Urinary bladder (tissue), 4 donors: ENCODE measurements around the gene TIMM10. TPM values are rescaled to one million over a fixed set of nuclear protein-coding genes. Genes with fewer than 3 reads are reported as not detected.

ENCODE experiments used
- DNase-seq: peaks from one replicate; pipeline ENCODE4 v3.0.0-alpha.2; 2015; ENCODE audit errors: extremely low spot score
- H3K27ac ChIP-seq: one replicate; pipeline ENCODE4 v1.5.1; 2013; ENCODE audit warnings: low read depth, mild to moderate bottlenecking, moderate library complexity
- H3K36me3 ChIP-seq: one replicate; pipeline ENCODE4 v1.6.1; 2013; ENCODE audit warnings: mild to moderate bottlenecking, moderate library complexity; ENCODE audit not compliant: insufficient read depth
- H3K4me1 ChIP-seq: one replicate; pipeline ENCODE4 v1.6.1; 2013; ENCODE audit warnings: mild to moderate bottlenecking, moderate library complexity; ENCODE audit not compliant: insufficient read depth
- H3K4me3 ChIP-seq: one replicate; pipeline ENCODE4 v1.5.1; 2013; ENCODE audit warnings: low read depth, low read length
- WGBS: extraction: QIAGEN DNeasy Blood & Tissue Kit; methylation state at CpG from one replicate; pipeline ENCODE4 v1.1.7; 2013; 5-methylcytosine and 5-hydroxymethylcytosine counted together
- polyA plus RNA-seq: library from polyadenylated mRNA; stranded (reverse); fragments of 200-250 nt; gene quantifications from one replicate; pipeline ENCODE4 v1.2.3, GENCODE V29; 2013
- total RNA-seq: library from RNA; depleted of rRNA; stranded (reverse); fragments of >200 nt; gene quantifications from one replicate; pipeline ENCODE4 v1.2.3, GENCODE V29; 2014
- donor health status: healthy with polysubstance abuse.
- donor health status: healthy.

Gene TIMM10
- 14.3 TPM for total RNA-seq
- polyA plus RNA-seq = 40.7 TPM

GRCh38 chr11:57530596-57531507, at the start of gene TIMM10:
TSS of gene TIMM10 (minus strand) at chr11:57530754. CDS start at chr11:57530189, 565 bp downstream.
- no peak within 1 kb of the TSS for H3K27ac ChIP-seq
- peak within 1 kb of the TSS; percentile 64 for H3K4me3 ChIP-seq
- under 1% methylated on average over 49 of the region's 49 CpGs for WGBS
- peak; percentile 96 for DNase-seq
- no peaks in the 10 kb centered on the region for H3K4me1 ChIP-seq
- no peaks in the 10 kb centered on the region for H3K36me3 ChIP-seq

GRCh38 chr11:57574061-57574460, 43.5 kb upstream of the TIMM10 start:
- DNase-seq = no peak
- 53% methylated on average over 4 of the region's 4 CpGs for WGBS

GRCh38 chr11:57571606-57572005, 41.1 kb upstream of the TIMM10 start:
- Histone ChIP-seq H3K27ac (no peak overlapping the region), H3K4me1 (no peaks in the 10 kb centered on the region), H3K36me3 (no peaks in the 10 kb centered on the region), H3K4me3 (no peak overlapping the region)
- DNase-seq = no peak
- 36% methylated on average over 2 of the region's 2 CpGs for WGBS

More at GRCh38 chr11:57574061-57574460, 43.5 kb upstream of the TIMM10 start:
- no peak overlapping the region for H3K4me3 ChIP-seq
- no peaks in the 10 kb centered on the region for H3K36me3 ChIP-seq
- no peaks in the 10 kb centered on the region for H3K4me1 ChIP-seq
- H3K27ac ChIP-seq = no peak overlapping the region

GRCh38 chr11:57568330-57568766, 37.8 kb upstream of the TIMM10 start:
- no peaks in the 10 kb centered on the region for H3K4me1 ChIP-seq
- WGBS = 29% methylated on average over 6 of the region's 6 CpGs
- DNase-seq = peak; percentile 57

GRCh38 chr11:57567515-57568329, 37.2 kb upstream of the TIMM10 start, which contains the start of gene UBE2L6:
TSS of gene UBE2L6 (minus strand) at chr11:57567672. CDS start at chr11:57567611, 61 bp downstream.
- no peaks in the 10 kb centered on the region for H3K36me3 ChIP-seq
- H3K27ac ChIP-seq = peak within 1 kb of the TSS; percentile 79
- peak within 1 kb of the TSS; percentile 86 for H3K4me3 ChIP-seq
- no peaks in the 10 kb centered on the region for H3K4me1 ChIP-seq
- WGBS = under 1% methylated on average over 92 of the region's 92 CpGs
- DNase-seq = no peak

More at GRCh38 chr11:57568330-57568766, 37.8 kb upstream of the TIMM10 start:
- Histone ChIP-seq H3K27ac (peak overlapping the region; percentile 38), H3K4me3 (peak overlapping the region; percentile 86), H3K36me3 (no peaks in the 10 kb centered on the region)

- H3K4me1 ChIP-seq = no peaks in the 10 kb centered on the region
- 10% methylated on average over 15 of the region's 15 CpGs for WGBS
- DNase-seq = peak; percentile 6
- H3K4me3 ChIP-seq = peak overlapping the region; percentile 86
- H3K27ac ChIP-seq = peak overlapping the region; percentile 79
- H3K36me3 ChIP-seq = no peaks in the 10 kb centered on the region
Observed at GRCh38 chr11:57566905-57567514, 36.5 kb upstream of the TIMM10 start.

GRCh38 chr11:57566005-57566904, 35.7 kb upstream of the TIMM10 start:
- WGBS = 35% methylated on average over 4 of the region's 4 CpGs
- Histone ChIP-seq H3K36me3 (no peaks in the 10 kb centered on the region), H3K27ac (peak overlapping the region; percentile 79), H3K4me3 (peak overlapping the region; percentile 86), H3K4me1 (no peaks in the 10 kb centered on the region)
- peak; percentile 18 for DNase-seq

- WGBS = 55% methylated on average over 4 of the region's 4 CpGs
- no peak for DNase-seq
- Histone ChIP-seq H3K4me1 (no peaks in the 10 kb centered on the region), H3K27ac (no peak overlapping the region), H3K36me3 (no peaks in the 10 kb centered on the region), H3K4me3 (no peak overlapping the region)
Observed at GRCh38 chr11:57562596-57562995, 32.0 kb upstream of the TIMM10 start.

GRCh38 chr11:57560146-57560545, 29.6 kb upstream of the TIMM10 start:
- Histone ChIP-seq H3K36me3 (no peaks in the 10 kb centered on the region), H3K27ac (no peak overlapping the region), H3K4me3 (no peak overlapping the region), H3K4me1 (no peaks in the 10 kb centered on the region)
- WGBS = 87% methylated on average over 4 of the region's 4 CpGs
- DNase-seq = no peak

- no peak overlapping the region for H3K4me3 ChIP-seq
- peaks cover 6% of the 10 kb centered on the region for H3K36me3 ChIP-seq
- 84% methylated on average over 8 of the region's 8 CpGs for WGBS
- H3K4me1 ChIP-seq = no peaks in the 10 kb centered on the region
- no peak for DNase-seq
- H3K27ac ChIP-seq = no peak overlapping the region
Observed at GRCh38 chr11:57556041-57556440, 25.5 kb upstream of the TIMM10 start.

- peaks cover 6% of the 10 kb centered on the region for H3K36me3 ChIP-seq
- DNase-seq = no peak
Observed at GRCh38 chr11:57555393-57555792, 24.8 kb upstream of the TIMM10 start.

GRCh38 chr11:57552479-57552878, 21.9 kb upstream of the TIMM10 start:
- DNase-seq = no peak
- H3K4me1 ChIP-seq = no peaks in the 10 kb centered on the region
- H3K4me3 ChIP-seq = no peak overlapping the region
- peaks cover 6% of the 10 kb centered on the region for H3K36me3 ChIP-seq
- H3K27ac ChIP-seq = no peak overlapping the region
- WGBS = 80% methylated on average over 5 of the region's 5 CpGs

More at GRCh38 chr11:57555393-57555792, 24.8 kb upstream of the TIMM10 start:
- Histone ChIP-seq H3K4me3 (no peak overlapping the region), H3K27ac (no peak overlapping the region), H3K4me1 (no peaks in the 10 kb centered on the region)
- 90% methylated on average over 2 of the region's 2 CpGs for WGBS
